EL (cell line): ENCODE data around the gene UBE2G1.
"Not testable (repeated sequence)": the region's sequence is repeated elsewhere in the genome, so short reads cannot be mapped to it uniquely, and the experiment has no call there.

Experiments
- DNase-seq: peaks from one replicate; pipeline ENCODE4 v3.0.0-alpha.2; 2016

Gene UBE2G1

DNA sequence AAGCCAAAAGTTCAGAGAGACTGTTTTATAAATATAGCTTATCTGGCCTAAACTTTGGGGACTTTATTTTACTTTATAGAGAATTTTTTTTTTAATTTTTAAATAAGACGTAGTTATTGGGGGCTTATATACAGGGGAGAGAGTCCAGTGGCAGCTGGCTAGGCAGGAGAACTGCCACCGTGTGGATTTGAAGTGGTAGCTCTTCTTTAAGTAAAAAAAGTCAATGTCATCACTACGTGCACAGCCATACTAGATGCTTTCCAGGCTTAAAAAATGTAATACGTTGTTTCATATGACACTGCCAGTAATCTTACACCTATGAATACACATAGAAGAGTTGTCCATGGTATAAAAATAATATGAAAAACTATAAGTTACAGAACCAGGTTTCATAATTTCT, 70.8 kb downstream of the UBE2G1 start:
- no peak for DNase-seq

DNA sequence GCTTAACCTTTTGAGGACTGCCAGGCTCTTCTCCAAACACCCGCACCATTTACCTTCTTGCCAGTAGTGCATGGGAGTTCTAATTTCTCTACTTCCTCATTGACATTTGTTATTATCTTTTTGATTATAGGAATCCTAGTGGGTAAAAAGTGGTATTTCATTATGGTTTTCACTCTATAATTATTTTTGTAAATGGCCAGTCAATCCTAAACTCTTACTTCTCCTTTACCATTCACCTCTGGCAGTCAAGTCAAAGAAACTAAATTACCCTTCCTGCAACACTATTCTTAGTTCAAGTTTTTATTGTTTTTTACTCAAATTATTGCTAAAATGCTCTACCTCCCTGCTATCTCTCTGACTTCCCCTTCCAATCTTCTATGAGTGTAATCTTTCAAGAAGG, 72.9 kb downstream of the UBE2G1 start:
- DNase-seq, result no peak

DNA sequence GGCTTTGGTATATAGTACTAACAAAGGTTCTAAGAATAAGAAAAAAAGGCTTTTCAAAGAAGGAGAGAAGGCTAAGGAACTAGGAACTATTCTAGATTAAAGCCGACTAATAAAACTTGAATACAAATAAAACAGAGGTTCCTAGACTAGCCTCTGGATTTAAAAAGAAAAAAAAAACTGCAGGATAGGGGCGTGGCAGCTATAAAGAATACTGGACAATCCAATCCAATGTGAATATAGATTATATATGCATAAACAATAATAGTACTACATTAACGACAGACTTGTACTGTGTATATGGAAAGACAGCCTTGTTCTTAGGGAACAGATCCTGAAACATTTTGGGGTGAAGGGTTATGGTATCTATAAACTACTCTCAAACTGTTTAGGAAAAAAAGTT, 78.8 kb downstream of the UBE2G1 start:
- no peak for DNase-seq

DNA sequence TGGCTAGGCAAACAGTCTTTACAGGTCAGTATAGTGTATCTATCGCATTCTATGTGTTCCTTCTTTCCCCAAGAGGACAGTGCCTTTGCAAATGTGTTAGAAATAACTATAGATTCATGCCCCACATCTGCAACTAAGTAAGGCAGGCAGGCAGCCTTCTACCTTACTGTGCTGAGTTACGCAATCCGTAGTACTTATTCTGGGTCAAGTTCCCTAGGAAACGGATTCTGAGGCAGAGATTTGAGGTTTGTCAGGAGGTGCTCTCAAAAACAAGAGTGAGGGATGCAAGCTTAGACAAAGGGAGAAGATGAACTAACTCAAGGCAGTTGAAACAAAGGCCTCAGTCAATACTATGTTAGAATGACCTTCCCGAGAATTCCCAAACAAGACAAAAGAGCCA, 90.0 kb downstream of the UBE2G1 start:
- DNase-seq, result no peak

DNA sequence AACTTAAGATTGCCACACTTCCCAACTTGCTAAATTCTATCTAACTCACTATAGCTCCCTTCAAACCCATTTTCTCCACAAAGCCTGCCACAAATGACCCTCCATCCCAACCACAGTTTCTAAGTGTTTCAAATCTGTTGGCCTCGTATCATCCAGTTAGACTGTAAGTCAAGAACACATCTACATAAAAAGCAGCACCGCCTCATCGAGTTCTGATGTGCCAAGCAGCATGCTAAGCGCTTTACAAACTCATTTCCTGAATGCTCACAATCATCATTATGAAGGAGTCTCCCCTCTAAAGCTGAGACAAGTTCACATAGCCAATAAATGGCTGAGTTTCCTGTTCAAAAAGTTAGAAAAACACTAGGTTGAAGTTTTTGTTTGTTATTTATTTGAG, 93.5 kb downstream of the UBE2G1 start:
- no peak for DNase-seq

DNA sequence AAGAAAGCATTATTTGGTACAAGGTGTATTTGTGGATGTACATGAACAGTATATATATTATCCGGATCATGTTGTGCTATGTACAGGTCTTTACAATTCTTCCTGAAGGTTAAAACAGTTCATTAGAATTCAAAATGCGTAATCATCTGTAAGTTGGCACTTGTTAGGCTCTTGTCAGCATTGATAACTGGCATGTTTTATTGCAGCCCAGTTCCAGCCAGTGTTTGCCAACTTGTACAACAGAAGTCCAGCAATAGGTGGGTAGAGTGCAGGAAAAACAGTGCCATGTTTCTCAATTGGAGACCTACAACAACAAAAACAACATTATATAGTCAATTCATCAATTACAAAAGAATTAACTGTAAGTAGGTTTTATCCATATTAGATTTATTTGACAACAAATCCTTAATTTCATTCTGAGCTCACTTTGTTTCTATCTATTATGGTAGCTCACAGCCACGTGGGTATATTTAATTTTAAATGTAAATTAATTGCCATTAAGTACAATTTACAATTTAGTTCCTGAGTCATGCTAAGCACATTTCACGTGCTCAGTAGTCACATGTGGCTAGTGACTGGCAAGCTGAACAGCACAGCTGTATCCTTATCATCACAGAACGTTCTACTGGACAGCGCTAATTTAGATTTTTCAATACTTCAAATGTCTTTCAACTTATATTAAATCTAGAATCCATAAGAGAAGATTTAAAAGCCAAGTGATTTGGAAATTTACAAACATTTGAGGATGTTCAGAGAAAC, 94.1 kb downstream of the UBE2G1 start:
- no peak for DNase-seq

DNA sequence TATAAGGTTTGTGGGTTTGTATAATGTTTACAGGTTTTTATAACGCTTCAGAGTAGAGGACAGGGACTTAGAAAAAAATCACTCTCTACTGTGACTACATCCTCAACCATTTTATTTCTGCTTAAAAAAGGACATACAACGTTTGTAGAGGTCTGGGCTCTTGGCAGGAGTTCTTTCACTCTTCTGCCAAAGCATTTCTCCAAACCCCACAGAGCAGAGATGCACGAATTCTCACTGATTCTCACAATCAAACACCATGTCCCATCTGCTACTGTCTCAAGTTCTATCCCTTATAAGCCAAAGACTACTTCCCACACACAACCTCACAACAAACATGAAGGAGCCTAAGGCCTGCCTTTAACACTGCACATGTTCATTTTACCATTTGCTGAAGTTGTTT, 95.7 kb downstream of the UBE2G1 start:
- DNase-seq, result no peak

DNA sequence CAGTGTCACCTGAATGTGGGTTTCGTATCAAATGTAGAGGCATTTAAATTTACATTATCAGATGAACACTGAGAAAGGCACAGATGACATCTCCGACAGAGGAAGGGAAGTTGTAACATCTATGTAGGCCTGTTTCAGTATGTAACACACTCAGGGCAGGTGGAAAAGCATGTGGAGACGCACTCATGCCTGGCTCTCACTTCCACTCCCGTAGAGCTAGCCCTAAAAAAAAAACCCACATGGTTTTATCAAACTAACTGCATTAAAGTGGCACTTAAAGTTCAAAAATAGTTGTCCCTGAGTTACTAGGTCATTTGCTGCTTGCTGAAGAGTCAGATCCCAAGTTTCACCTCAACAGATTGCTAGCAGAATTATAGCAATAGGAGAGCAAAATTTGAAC, 96.6 kb downstream of the UBE2G1 start:
- DNase-seq, result no peak

DNA sequence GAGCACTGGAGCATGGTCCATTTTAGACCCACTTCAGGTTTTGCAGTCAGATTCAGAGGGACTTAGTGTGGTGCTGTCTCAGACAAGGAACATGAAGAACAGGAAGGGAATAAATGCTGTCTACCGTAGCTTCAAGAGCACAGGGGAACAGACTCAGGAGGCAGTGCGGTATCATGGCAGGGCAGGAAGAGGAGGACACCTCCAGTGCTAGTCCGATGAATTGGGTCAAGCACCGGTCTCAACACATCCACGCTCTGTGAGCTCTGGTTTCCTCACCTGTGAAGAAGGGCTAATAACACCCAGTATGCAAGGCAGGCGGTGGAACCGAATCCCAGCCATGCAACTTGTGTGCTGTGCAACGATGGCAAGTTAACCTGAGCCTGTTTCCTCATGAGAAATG, 99.1 kb downstream of the UBE2G1 start:
- DNase-seq, result no peak

DNA sequence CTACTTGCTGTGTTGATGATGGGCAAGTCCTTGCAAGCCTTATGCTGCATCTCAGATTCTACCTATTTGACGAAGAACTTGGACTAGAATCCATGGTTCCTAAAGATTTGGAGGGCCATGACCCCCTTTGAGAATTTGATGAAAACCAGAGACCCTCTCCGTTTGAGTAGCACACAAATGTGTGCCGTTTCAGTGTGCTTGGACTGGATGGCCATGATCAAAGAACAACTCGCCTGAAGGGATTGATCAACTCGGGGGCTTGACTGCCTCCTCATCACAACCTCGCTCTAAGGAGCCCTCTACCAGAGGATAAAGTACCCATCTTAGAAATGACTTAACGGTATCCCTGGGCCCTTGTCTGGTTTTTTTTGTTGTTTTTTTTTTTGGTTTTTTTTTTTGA, 99.9 kb downstream of the UBE2G1 start:
- DNase-seq, result no peak

DNA sequence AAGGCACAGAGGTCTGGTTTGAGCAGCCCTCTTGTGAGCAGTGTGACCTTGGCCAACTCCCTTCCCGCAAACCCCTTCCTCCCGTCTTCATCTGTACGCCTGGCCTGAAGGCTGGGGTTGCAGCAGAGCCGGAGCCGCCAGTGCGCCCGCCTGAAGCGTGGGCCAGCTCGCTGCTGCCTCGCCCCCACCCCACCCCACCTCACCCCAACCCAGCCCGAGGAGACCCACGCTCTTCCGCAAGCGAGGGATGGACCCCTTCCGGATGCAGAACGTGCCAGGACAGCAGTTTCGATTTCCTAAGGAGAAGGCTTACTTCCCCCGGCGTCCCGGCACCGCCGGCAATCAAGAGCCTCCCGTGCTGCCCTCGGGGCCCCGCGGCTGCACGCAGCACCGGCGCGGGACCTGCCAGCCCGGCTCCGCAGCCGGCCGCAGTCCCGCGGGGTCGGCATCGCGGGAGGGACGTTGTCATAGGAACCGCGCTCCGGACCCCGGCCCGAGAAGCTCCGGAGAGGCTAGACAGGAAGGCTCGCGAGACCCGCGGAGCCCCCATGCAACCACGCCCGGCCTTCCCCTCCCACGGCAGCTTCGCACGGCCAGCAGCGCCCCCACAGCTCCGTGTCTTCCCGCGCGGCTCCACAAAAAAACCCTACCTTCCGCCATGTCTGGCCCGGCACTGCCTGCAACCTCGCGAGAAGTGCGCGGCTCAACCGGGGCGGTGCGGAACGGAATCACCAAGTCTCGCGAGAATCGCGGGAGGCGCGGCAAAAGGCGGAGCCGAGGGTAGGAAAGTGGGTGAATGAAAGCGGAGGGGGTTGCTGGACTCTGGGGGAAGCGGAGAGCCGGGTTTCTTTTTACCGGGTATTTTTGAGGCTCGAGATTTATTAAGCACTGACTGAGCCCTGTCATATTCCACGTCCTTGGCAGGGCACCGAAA, 102.9 kb downstream of the UBE2G1 start, which contains the start of gene ANKFY1:
TSS of gene ANKFY1 (minus strand) at position 698 of the 934 bp plus-strand sequence. CDS start at position 660, 38 bp downstream.
- DNase-seq, result peak; percentile 95

DNA sequence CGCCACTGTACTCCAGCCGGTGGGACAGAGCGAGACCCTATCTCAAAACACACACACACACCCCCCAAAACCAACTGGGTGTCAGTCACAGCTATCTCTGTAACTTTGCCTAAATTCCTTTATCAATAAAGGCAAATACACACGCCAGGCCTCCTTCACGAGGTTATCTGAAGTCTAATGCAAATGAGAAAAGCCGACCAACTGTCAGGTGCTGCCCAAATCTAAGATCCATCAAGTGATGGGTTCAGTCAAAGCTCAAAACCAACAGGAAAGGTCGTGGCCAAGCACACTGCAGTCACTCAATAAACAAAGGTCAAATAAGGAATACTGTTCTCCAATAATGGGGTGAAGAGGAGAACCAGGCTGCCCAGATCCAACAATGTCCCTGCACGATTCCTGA, 103.8 kb downstream of the UBE2G1 start:
- no peak for DNase-seq

DNA sequence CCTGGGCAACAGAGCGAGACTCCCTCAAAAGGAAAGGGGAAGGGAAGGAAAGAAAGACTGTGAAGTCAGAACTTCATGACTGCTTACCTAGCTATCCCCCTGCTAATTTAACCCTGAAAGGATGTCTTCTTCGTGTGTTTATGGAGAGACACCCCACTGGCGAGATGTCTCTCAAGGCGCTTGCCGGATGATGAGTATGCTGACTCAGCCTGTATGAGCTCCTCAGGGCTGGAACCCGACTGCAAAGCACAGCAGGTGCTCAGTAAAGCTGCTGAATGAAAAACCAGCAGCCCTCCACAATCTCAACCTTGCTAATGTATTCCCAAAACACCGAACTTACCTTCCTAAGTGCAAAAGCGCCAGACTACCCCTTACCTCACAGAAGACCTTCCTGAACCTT, 105.0 kb downstream of the UBE2G1 start:
- no peak for DNase-seq

DNA sequence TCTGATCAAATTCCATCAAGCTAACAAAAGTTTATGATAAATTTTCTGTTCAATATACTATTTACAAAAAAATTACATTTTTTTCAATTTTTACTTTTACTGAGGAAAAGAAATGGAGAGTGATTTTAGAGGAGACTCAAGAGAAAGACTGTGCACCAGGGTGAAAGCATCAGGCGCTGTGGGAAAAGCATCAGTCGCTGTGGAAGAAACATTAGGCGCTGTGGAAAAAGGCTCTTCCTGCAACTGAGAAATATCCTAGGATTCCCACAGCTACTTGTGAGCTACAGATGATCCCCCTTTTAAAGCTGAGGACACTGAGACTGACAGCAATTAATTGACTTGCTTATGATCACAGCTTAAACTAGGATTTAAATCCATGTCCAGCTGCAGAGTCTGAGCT, 107.6 kb downstream of the UBE2G1 start:
- DNase-seq, result no peak

DNA sequence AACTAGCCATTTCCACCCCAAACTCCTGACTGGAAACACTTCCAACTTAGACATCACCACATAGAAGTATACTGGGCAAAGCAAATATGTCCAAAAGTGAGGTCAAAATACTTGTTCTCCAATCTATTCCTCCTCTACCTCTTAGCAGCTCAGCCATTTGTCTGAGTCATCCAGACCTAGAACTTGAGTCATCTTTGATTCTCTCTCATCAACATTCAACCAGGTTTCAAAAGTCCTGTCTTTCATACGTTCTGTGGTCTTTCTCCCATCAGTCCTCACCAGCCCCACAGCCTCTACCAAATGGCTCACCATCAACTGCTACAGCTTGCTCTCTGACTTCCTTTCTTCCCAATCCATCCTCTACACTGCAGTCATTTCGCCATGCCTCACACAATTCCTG, 109.5 kb downstream of the UBE2G1 start:
- DNase-seq, result peak; percentile 30

DNA sequence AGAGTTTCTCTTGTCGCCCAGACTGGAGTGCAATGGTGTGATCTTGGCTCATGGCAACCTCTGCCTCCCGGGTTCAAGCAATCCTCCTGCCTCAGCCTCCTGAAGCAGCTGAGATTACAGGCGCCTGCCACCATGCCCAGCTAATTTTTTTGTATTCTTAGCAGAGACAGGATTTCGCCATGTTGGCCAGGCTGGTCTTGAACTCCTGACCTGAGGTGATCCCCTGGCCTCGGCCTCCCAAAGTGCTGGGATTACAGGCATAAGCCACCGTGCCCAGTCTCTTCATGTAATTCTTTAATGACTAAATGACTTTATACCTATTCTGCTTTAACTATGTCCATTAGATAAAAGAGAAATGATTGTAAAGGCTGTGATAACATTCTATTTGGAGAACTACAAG, 111.2 kb downstream of the UBE2G1 start:
- not testable (repeated sequence) for DNase-seq

DNA sequence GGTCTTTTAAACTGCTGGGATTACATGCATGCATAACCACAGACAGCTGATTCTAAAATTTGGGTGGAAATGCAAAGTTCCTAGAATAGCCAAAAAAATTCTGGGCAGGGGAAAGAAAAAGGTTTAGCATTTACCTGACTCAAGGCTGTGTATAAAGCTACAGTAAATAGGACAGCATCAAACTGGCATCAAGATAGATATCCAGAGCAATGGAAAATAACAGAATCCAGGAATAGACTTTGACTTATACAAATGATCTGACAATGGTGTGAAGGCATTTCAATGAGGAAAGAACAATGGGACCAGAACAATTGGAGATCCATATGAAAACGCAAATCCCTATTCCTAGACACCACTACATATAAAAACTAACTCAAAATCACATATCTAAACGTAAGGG, 115.6 kb downstream of the UBE2G1 start:
- no peak for DNase-seq

DNA sequence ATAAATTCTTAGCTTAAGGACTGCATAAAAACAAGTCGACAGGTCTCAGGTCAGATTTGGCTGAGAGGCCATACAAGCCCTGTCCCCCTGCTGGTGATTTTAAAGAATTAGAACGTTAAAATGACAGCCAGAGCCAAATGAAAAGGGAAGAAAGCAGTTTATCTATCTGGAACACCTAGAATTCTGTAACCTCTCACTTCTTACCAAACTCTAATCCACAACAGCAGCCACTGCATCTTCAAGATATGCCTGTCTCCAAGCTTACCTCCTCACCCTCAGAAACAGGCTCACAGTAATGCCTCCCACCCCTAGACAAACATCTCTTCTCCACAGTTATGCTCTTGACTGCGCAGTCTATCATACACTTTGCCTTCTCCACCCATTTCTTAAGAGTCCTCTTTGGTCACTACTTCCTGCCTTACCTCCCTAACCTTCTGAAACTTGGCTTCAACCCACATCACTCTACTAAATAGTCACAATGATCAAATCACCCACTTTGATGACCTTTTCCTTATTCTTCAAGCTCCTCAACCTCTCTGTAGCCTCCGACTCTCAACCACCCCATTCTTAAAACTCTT, 116.9 kb downstream of the UBE2G1 start:
- peak; percentile 44 for DNase-seq

DNA sequence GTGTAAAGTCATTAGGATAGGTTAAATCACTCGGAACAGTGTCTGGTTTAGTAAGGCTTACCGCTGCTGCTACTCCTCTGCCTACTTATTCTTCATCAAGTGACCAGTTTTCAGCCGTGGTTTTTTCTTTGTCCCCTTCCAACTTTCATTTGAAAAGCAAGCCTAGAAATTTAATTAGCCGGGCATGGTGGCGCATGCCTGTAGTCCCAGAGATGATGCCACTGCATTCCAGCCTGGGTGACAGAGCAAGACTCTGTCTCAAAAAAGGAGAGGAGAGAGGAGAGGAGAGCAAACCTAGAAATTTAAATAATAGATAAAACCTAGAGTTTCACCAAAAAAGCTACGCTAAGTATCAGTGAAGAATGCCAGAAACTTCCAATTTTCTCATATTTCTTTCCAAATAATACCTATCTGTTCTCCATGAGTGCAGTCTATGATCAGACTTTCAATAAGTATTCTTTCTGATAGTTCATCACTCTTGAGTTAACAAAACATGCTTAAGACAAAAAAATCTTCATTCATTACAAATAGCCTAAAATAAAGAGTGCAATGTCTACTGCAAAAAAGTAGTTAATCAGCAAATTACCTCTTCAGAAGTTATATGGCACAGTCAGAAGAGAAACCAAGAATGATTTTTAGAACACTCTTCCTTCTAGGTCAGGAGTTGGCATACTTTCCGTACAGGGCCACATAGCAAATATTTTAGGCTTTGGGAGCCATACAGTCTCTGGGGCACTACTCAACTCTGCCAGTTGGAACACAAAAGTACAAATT, 117.8 kb downstream of the UBE2G1 start:
- DNase-seq, result no peak

DNA sequence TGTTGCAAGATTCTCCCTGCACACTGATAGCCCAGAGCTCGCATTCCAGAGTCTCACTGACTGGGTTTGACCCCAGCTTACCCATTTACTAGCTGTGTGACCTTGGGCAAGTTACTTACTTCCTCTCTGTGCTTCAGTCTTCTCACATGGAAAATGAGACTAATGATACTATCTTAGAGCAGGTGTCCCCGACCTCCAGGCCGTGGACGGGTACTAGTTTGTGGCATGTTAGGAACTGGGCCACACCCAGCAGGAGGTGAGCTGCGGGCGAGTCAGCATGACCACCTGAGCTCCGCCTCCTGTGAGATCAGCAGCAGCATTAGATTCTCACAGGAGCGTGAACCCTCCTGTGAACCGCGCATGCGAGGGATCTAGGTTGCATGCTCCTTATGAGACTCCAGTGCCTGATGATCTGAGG, 118.5 kb downstream of the UBE2G1 start:
- DNase-seq, result peak; percentile 16

DNA sequence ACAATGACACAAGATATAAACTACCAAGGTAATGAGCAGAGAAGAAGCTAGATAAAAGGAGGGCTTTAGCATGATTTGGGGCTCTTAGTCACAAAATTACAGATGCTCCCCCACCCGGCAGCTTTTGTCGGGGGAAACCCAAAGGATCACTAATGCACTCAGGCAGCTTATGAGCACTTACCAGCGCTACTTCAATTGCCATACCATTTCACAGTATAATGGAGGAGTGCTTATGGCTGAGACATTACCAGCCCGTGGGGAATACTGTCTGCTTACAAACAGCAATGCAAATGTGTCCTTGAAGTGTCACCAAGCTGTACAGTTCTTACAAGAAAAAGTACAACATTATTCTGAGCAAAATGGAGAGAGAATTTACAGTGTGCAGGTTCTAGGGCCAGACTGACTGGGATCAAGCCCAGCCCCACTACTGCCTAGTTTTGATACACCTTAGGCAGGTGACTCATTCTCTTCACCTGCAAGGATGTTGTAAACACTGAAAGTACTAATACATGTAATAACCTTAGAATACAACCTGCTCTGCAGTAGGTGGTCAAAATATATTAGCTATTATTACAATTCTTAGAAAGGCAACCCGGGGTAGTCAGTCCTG, 119.0 kb downstream of the UBE2G1 start:
- no peak for DNase-seq

DNA sequence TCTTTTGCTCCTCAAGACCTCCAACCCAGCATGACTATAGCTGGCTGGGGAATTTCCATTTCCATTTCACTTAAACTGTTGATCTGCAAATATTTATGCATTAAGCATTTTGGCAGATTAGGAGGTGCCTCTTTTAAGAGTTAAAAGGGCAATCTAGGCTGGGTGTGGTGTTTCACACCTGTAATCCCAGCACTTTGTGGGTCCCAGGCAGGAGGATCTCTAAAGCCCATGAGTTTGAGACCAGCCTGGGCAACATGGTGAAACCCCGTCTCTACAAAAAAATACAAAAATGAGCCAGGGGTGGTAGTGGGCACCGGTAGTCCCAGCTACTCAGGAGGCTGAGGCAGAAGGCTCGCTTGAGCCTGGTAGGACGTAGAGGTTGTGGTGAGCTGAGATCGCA, 119.8 kb downstream of the UBE2G1 start:
- no peak for DNase-seq
